DMS53 treated with DMSO at 0.1 percent for 48 hours (cell line): ENCODE data around the gene NHSL2.

Experiments
- DNase-seq: peaks from one replicate; lab custom pipeline; 2025; ENCODE audit not compliant: unreplicated experiment; lab: John Stamatoyannopoulos, UW

Gene NHSL2

GRCh38 chrX:72126048-72126415, 215.4 kb downstream of the NHSL2 start:
- no peak for DNase-seq

- DNase-seq: peak; percentile 61
Measured at GRCh38 chrX:72126539-72127140, 216.0 kb downstream of the NHSL2 start.

- DNase-seq: no peak
Measured at GRCh38 chrX:72127332-72127731, 216.7 kb downstream of the NHSL2 start.

GRCh38 chrX:72128183-72128834, 217.7 kb downstream of the NHSL2 start:
- DNase-seq: no peak

- DNase-seq: no peak
Measured at GRCh38 chrX:72128881-72129280, 218.2 kb downstream of the NHSL2 start.

- no peak for DNase-seq
Measured at GRCh38 chrX:72129661-72130060, 219.0 kb downstream of the NHSL2 start.

GRCh38 chrX:72130156-72130761, 219.6 kb downstream of the NHSL2 start:
- no peak for DNase-seq

GRCh38 chrX:72130762-72131250, 220.2 kb downstream of the NHSL2 start:
- DNase-seq: no peak

- peak; percentile 75 for DNase-seq
Measured at GRCh38 chrX:72131317-72132294, 221.0 kb downstream of the NHSL2 start, which contains the start of gene RTL5. TSS of gene RTL5 (minus strand) at chrX:72131915.

- DNase-seq: no peak
Measured at GRCh38 chrX:72132456-72132855, 221.8 kb downstream of the NHSL2 start.

- no peak for DNase-seq
Measured at GRCh38 chrX:72133851-72134546, 223.4 kb downstream of the NHSL2 start.

GRCh38 chrX:72137846-72138495, 227.3 kb downstream of the NHSL2 start:
- DNase-seq: no peak

GRCh38 chrX:72139538-72139937, 228.9 kb downstream of the NHSL2 start:
- DNase-seq: no peak

GRCh38 chrX:72141372-72142004, 230.8 kb downstream of the NHSL2 start:
- no peak for DNase-seq

GRCh38 chrX:72142094-72142793, 231.6 kb downstream of the NHSL2 start:
- peak; percentile 86 for DNase-seq

GRCh38 chrX:72142794-72143608, 232.4 kb downstream of the NHSL2 start:
- no peak for DNase-seq

GRCh38 chrX:72143609-72143907, 232.9 kb downstream of the NHSL2 start:
- DNase-seq: no peak

GRCh38 chrX:72145181-72145580, 234.5 kb downstream of the NHSL2 start:
- no peak for DNase-seq
